Vagina (tissue), 2 donors: ENCODE results near the gene YIPF1. TPM values are rescaled to one million over a fixed set of nuclear protein-coding genes. Genes with fewer than 3 reads are reported as not detected.

ENCODE experiments used
- DNase-seq, 2 donors: peaks; one replicate each; pipeline ENCODE4 v3.0.0-alpha.2; 2017; ENCODE audit errors: extremely low spot score in 2 of 2
- H3K27ac ChIP-seq: fragments of 200-600 bp; sonication (generic); one replicate; pipeline ENCODE4 v1.5.1; 2019
- H3K27me3 ChIP-seq: fragments of 200-600 bp; sonication (generic); one replicate; pipeline ENCODE4 v1.5.1; 2019
- H3K36me3 ChIP-seq, 2 donors: fragments of 200-600 bp; sonication (generic); one replicate each; pipeline ENCODE4 v1.5.1; 2017 to 2019
- H3K4me1 ChIP-seq: fragments of 200-600 bp; sonication (generic); one replicate; pipeline ENCODE4 v1.5.1; 2019
- H3K4me3 ChIP-seq, 2 donors: fragments of 200-600 bp; sonication (generic); 1 replicate in 1 of 2; 2 replicates in 1 of 2; pipeline ENCODE4 v1.5.1; 2016 to 2019
- H3K9me3 ChIP-seq: fragments of 200-600 bp; sonication (generic); one replicate; pipeline ENCODE4 v1.5.1; 2019
- CTCF ChIP-seq, 3 experiments: fragments of 450-650 bp in 2 of 3; fragments of 200-600 bp in 1 of 3; sonication (generic) in 1 of 3; IDR thresholded peaks; one replicate each; pipeline ENCODE4 v1.5.1; 2017 to 2019; ENCODE audit warnings: antibody characterized with exemption in 3 of 3, mild to moderate bottlenecking in 2 of 3, moderate library complexity in 2 of 3
- POLR2A ChIP-seq, 2 donors: fragments of 450-650 bp; IDR thresholded peaks; one replicate each; pipeline ENCODE4 v1.6.1; 2017; ENCODE audit warnings: antibody characterized with exemption in 2 of 2, mild to moderate bottlenecking in 2 of 2, moderate library complexity in 2 of 2
- POLR2AphosphoS5 ChIP-seq, 2 donors: sonication (generic); formaldehyde crosslinking; IDR thresholded peaks; one replicate each; pipeline ENCODE4 v1.9.0; 2017; ENCODE audit warnings: antibody characterized with exemption in 2 of 2, mild to moderate bottlenecking in 2 of 2, low read depth in 1 of 2; ENCODE audit not compliant: insufficient read depth in 1 of 2
- intact Hi-C: fragments of 100-400 bp; cut with DNase I; formaldehyde crosslinking; loops from one replicate; pipeline ENCODE4 v1.15.1; 2023
- total RNA-seq: library from RNA; depleted of rRNA; stranded (reverse); fragments of >200 nt; gene quantifications from one replicate; pipeline ENCODE4 v1.2.3, GENCODE V29; 2016

The YIPF1 gene
- total RNA-seq, 1 donor from 2014 or later = 22.1 TPM

- intact Hi-C loops = no loop called here
- Histone ChIP-seq H3K27me3 (no peaks in the 10 kb centered on the region), H3K4me1 (no peaks in the 10 kb centered on the region), H3K9me3 (no peaks in the 10 kb centered on the region), H3K4me3 (no peak overlapping the region), H3K36me3 (peaks cover 0 to 4% of the 10 kb centered on the region in 2 donors), H3K27ac (no peak overlapping the region)
- DNase-seq = no peak
- no peak for TF ChIP-seq POLR2AphosphoS5 (IDR thresholded peaks at IDR 0.05; ENCODE audit: insufficient read depth in 1 of 2, low read depth in 1 of 2)
These were observed 23.9 kb upstream of the YIPF1 start for GRCh38 chr1:53913352-53914033.

- no peaks in the 10 kb centered on the region for H3K4me1 ChIP-seq
- DNase-seq = no peak
- H3K27me3 ChIP-seq = no peaks in the 10 kb centered on the region
- no peak for TF ChIP-seq POLR2A (IDR thresholded peaks at IDR 0.05)
- TF ChIP-seq CTCF (IDR thresholded peaks at IDR 0.05) = no peak
- no peak for TF ChIP-seq POLR2AphosphoS5 (IDR thresholded peaks at IDR 0.05; ENCODE audit: insufficient read depth in 1 of 2, low read depth in 1 of 2)
- H3K27ac ChIP-seq = no peak overlapping the region
- peaks cover 0 to 4% of the 10 kb centered on the region in 2 donors for H3K36me3 ChIP-seq
- H3K4me3 ChIP-seq = no peak overlapping the region
- intact Hi-C loops = no loop called here
- H3K9me3 ChIP-seq = no peaks in the 10 kb centered on the region
These were observed 21.8 kb upstream of the YIPF1 start for GRCh38 chr1:53911442-53911841.

GRCh38 chr1:53909946-53910345, 20.3 kb upstream of the YIPF1 start:
- Histone ChIP-seq H3K9me3 (no peaks in the 10 kb centered on the region), H3K27ac (no peak overlapping the region), H3K36me3 (peaks cover 0 to 4% of the 10 kb centered on the region in 2 donors), H3K4me3 (no peak overlapping the region), H3K4me1 (no peaks in the 10 kb centered on the region), H3K27me3 (no peaks in the 10 kb centered on the region)
- intact Hi-C loops = no loop called here
- TF ChIP-seq CTCF (IDR thresholded peaks at IDR 0.05) (no peak), POLR2AphosphoS5 (IDR thresholded peaks at IDR 0.05; ENCODE audit: insufficient read depth in 1 of 2, low read depth in 1 of 2) (no peak), POLR2A (IDR thresholded peaks at IDR 0.05) (no peak)
- no peak for DNase-seq

- intact Hi-C loops = no loop called here
- Histone ChIP-seq H3K4me1 (no peaks in the 10 kb centered on the region), H3K36me3 (no peaks in the 10 kb centered on the region), H3K27ac (no peak overlapping the region), H3K27me3 (no peaks in the 10 kb centered on the region), H3K9me3 (no peaks in the 10 kb centered on the region), H3K4me3 (no peak overlapping the region)
- TF ChIP-seq CTCF (IDR thresholded peaks at IDR 0.05) (no peak), POLR2A (IDR thresholded peaks at IDR 0.05) (no peak), POLR2AphosphoS5 (IDR thresholded peaks at IDR 0.05; ENCODE audit: insufficient read depth in 1 of 2, low read depth in 1 of 2) (no peak)
- DNase-seq = no peak
These were observed 16.5 kb upstream of the YIPF1 start for GRCh38 chr1:53906121-53906520.

- Histone ChIP-seq H3K27me3 (no peaks in the 10 kb centered on the region), H3K4me3 (no peak overlapping the region), H3K27ac (no peak overlapping the region), H3K9me3 (no peaks in the 10 kb centered on the region), H3K36me3 (no peaks in the 10 kb centered on the region), H3K4me1 (no peaks in the 10 kb centered on the region)
- TF ChIP-seq CTCF (IDR thresholded peaks at IDR 0.05) (no peak), POLR2AphosphoS5 (IDR thresholded peaks at IDR 0.05; ENCODE audit: insufficient read depth in 1 of 2, low read depth in 1 of 2) (no peak), POLR2A (IDR thresholded peaks at IDR 0.05) (no peak)
- intact Hi-C loops = no loop called here
- DNase-seq = no peak
These were observed 15.9 kb upstream of the YIPF1 start for GRCh38 chr1:53905509-53905908.
